Fibroblast of the aortic adventitia (primary cell): Measurements from ENCODE around the gene ZIC4. TPM values are rescaled to one million over a fixed set of nuclear protein-coding genes. Genes with fewer than 3 reads are reported as not detected.
A peak's percentile ranks its signal among the peaks of the same experiment; 100 is the strongest.

ENCODE experiments used
- DNase-seq: peaks from one replicate; pipeline ENCODE4 v3.0.0-alpha.2; 2010; ENCODE audit warnings: low read depth
- H3K4me3 ChIP-seq: 2 replicates; pipeline ENCODE4 v1.5.1; 2011; ENCODE audit warnings: low read depth, mild to moderate bottlenecking, control low read depth, low read length, moderate library complexity
- CTCF ChIP-seq: IDR thresholded peaks from 2 replicates; pipeline ENCODE4 v1.5.1; 2011; ENCODE audit warnings: mild to moderate bottlenecking, low read length, control low read depth, inconsistent platforms; ENCODE audit not compliant: insufficient read depth
- total RNA-seq: library from RNA; depleted of rRNA; stranded (reverse); fragments of >200 nt; gene quantifications from 2 replicates; pipeline ENCODE4 v1.2.3, GENCODE V29; 2012; ENCODE audit warnings: low replicate concordance

ZIC4 gene
- total RNA-seq, 1 donor = not detected

DNA sequence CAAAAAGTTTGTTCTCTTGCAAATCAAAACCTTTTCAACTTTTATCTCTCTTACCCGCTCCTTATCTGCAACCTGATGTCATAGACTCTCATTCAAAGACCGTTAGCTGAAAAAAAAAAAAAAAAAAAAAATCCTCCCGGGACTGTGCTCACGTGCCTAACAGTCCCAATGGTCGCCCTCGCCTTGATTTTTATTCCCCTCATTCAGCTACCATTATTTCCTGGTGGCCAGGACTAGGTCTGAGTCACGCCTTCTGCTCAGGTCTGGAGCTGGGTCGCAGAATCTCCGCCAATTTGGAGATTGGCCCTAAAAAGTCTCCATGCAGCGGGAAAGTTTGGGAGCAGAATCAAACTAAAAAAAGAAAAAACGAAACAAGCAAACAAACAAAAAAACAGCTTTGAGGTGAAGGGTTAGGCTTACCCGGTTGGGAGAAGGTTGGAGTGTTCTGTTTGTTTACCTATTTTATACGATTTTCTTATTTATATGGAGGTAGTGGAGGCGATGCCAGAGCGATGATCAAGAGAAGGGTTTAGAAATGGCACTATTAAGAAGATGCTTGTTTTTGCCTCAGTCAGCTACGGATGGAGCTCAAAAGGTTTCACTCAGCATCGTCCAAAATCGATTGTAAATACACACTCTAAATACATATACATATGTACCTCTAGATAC, 51.1 kb downstream of the ZIC4 start:
- DNase-seq = no peak
- no peak overlapping the region for H3K4me3 ChIP-seq
- TF ChIP-seq CTCF = no peak

GRCh38 chr3:147354623-147355022, 51.7 kb downstream of the ZIC4 start:
- TF ChIP-seq CTCF = no peak
- H3K4me3 ChIP-seq = no peak overlapping the region
- no peak for DNase-seq

- DNase-seq = no peak
- H3K4me3 ChIP-seq = no peak overlapping the region
- TF ChIP-seq CTCF = no peak
Measured at GRCh38 chr3:147351301-147351700, 55.0 kb downstream of the ZIC4 start.

DNA sequence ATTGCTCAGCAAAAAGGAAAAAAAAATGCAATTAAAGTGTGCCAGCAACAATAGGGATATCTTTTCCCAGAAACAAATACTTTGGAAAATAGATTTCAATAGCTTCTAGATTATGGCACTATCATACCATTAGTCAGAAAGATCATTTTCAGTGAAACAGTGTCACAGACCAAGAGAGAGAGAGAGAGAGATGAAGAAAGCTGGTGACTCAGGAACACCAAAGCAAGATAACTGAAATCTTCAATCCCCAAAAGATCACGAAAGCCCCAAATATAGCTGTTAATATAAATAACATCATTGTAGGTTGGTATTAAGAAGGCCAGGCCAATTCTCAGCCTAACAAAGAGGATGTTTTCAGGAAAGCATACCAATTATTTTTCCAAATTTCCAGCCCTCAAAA, 57.4 kb downstream of the ZIC4 start:
- no peak for TF ChIP-seq CTCF
- DNase-seq = peak; percentile 43
- no peak overlapping the region for H3K4me3 ChIP-seq

- TF ChIP-seq CTCF = no peak
- no peak overlapping the region for H3K4me3 ChIP-seq
- DNase-seq = no peak
Measured at GRCh38 chr3:147343926-147344325, 62.4 kb downstream of the ZIC4 start.

- DNase-seq = no peak
- H3K4me3 ChIP-seq = no peak overlapping the region
- TF ChIP-seq CTCF = no peak
Measured at GRCh38 chr3:147341727-147342126, 64.6 kb downstream of the ZIC4 start.
